ENCODE data around the gene SLC1A1.

DNA sequence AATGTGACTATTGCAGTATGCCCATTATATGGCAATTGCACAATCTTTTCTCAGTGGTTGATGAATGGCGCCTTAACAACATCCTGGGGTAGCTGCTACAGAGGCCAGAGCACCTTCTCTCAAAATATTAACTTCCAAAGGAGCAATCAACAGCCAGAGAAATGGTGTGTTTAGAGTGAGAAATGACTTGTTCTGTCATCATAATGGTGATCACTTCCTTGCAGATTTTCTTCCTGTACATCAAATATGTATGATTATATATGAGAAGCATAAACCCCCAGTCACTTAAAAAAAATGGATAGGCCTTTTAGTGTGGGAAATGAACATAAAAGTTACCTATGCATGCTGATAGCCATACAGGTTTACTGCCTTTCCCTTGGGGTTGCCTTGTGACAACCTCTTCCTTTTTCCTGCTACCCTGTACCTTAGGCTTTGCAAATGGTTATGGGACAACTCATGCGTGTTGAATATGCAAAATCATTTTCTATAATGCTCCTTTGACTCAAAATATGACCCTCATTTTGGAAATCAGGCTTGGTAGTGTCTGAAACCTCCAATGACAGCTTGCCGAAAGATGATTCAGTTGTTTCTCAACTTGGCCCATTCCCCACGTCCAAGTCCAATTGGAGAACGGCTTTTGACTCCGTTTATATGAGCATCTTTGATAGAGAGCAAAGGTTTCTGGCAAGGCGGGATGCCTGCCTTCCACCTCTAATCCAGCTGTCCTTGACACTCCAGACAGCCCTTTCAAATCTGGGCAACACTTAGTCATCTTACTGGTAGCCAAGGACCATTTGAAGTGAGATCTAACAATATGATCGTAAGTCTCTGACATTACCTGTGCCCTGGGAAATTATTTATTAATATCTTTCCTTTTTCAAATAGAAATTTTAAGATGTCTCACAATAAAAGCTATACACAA is 69.3 kb downstream of the SLC1A1 start:
- TF ChIP-seq, protein P1, sequence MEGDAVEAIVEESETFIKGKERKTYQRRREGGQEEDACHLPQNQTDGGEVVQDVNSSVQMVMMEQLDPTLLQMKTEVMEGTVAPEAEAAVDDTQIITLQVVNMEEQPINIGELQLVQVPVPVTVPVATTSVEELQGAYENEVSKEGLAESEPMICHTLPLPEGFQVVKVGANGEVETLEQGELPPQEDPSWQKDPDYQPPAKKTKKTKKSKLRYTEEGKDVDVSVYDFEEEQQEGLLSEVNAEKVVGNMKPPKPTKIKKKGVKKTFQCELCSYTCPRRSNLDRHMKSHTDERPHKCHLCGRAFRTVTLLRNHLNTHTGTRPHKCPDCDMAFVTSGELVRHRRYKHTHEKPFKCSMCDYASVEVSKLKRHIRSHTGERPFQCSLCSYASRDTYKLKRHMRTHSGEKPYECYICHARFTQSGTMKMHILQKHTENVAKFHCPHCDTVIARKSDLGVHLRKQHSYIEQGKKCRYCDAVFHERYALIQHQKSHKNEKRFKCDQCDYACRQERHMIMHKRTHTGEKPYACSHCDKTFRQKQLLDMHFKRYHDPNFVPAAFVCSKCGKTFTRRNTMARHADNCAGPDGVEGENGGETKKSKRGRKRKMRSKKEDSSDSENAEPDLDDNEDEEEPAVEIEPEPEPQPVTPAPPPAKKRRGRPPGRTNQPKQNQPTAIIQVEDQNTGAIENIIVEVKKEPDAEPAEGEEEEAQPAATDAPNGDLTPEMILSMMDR (IDR thresholded peaks at IDR 0.05), result no peak
- TF ChIP-seq POLR2A (IDR thresholded peaks at IDR 0.05) (no peak), POLR2AphosphoS5 (IDR thresholded peaks at IDR 0.05) (no peak)

All from breast epithelium (tissue), 3 donors.